Middle frontal gyrus (tissue), 1 donor: ENCODE results near the gene RASAL1.

Experiments
- DNase-seq: peaks from one replicate; pipeline ENCODE4 v3.0.0-alpha.2; 2015; ENCODE audit warnings: low spot score; ENCODE audit errors: extremely low spot score

RASAL1 gene

GRCh38 chr12:113097716-113098440 lies 37.7 kb downstream of the RASAL1 start:
- DNase-seq: peak; percentile 84

- DNase-seq: no peak
Measured at GRCh38 chr12:113096675-113097461, 38.7 kb downstream of the RASAL1 start.

- DNase-seq: no peak
Measured at GRCh38 chr12:113095405-113095804, 40.2 kb downstream of the RASAL1 start.

GRCh38 chr12:113094738-113095137 lies 40.8 kb downstream of the RASAL1 start:
- DNase-seq: no peak

- no peak for DNase-seq
Measured at GRCh38 chr12:113093409-113094101, 42.0 kb downstream of the RASAL1 start.

- DNase-seq: no peak
Measured at GRCh38 chr12:113092607-113093408, 42.8 kb downstream of the RASAL1 start.

GRCh38 chr12:113091506-113091905 lies 44.1 kb downstream of the RASAL1 start:
- DNase-seq: no peak

- DNase-seq: no peak
Measured at GRCh38 chr12:113090740-113091139, 44.8 kb downstream of the RASAL1 start.

GRCh38 chr12:113089839-113090238 lies 45.7 kb downstream of the RASAL1 start:
- DNase-seq: no peak

- DNase-seq: no peak
Measured at GRCh38 chr12:113088971-113089756, 46.4 kb downstream of the RASAL1 start.

- no peak for DNase-seq
Measured at GRCh38 chr12:113088037-113088436, 47.5 kb downstream of the RASAL1 start.

- no peak for DNase-seq
Measured at GRCh38 chr12:113087193-113087592, 48.4 kb downstream of the RASAL1 start.

GRCh38 chr12:113086249-113087164 lies 49.1 kb downstream of the RASAL1 start:
- no peak for DNase-seq

GRCh38 chr12:113083863-113084435 lies 51.6 kb downstream of the RASAL1 start:
- DNase-seq: no peak

GRCh38 chr12:113082486-113083148 lies 52.9 kb downstream of the RASAL1 start:
- no peak for DNase-seq

GRCh38 chr12:113081873-113082272 lies 53.7 kb downstream of the RASAL1 start:
- no peak for DNase-seq

GRCh38 chr12:113077859-113078255 lies 57.7 kb downstream of the RASAL1 start:
- no peak for DNase-seq

GRCh38 chr12:113077057-113077858 lies 58.3 kb downstream of the RASAL1 start:
- DNase-seq: no peak
